HG03457 (cell line): ENCODE results near the gene RABL3.
"Not testable (repeated sequence)": the region's sequence is repeated elsewhere in the genome, so short reads cannot be mapped to it uniquely, and the experiment has no call there.

ENCODE experiments used
- ATAC-seq: cut with Tn5 transposase; IDR thresholded peaks from one replicate; pipeline ENCODE4 v1.9.1; 2021; ENCODE audit warnings: moderate number of reproducible peaks; ENCODE audit not compliant: unreplicated experiment

The RABL3 gene

DNA sequence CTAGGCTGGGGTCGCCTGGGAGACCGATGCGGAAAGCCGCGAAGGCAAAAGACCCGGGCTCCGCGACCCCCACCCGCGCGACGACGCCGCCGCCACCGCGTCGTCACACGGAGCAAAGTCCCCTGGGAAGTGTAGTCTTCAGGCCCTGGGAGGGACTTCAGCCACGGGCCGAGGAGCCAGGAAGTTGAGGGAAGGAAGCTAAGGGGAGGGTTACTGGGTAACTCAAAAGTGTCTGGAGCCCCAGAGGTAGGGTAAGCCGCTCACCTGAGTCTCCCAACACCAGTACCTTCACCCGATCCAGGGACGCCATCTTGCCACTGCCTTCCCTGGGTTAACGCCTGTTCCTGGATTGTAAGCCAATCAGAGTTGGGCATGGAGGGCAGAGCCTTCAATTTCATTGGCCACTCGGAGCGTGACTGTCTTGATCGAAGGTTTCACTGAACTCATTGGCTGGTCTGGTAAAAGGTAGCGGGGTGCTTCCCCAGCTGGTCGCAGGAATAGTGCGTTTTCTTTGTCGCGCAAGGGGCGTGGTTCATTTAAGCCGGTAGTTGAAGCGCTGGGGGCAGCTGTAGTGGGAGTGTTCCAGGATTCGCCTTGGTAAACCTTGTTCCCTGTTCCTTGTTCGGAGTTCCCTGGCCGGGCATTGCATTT, at the start of gene RABL3, which contains the start of gene GTF2E1:
TSS of gene RABL3 (minus strand) at position 319 of the 651 bp plus-strand sequence. CDS start at position 310, 9 bp downstream.
TSS of gene GTF2E1 (plus strand) at position 547 of the 651 bp plus-strand sequence. CDS start 7,809 bp downstream, outside the sequence.
- peak; percentile 99 for ATAC-seq

GRCh38 chr3:120791913-120792312, 49.6 kb upstream of the RABL3 start:
- ATAC-seq, result no peak

GRCh38 chr3:120791010-120791409, 48.7 kb upstream of the RABL3 start:
- no peak for ATAC-seq

DNA sequence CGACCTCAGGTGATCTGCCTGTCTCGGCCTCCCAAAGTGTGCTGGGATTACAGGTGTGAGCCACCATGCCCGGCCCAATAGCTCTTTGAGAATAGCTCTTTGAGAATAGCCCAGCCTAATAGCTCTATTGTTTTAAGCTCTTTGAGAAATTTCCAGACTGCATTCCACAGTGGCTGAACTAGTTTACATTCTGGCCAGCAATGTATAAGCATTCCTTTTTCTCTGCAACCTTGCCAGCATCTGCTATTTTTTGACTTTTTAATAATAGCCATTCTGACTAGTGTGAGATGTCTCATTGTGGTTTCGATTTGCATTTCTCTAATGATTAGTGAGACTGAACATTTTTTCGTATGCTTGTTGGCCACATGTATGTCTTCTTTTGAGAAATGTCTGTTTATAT, 43.5 kb upstream of the RABL3 start:
- peak; percentile 60 for ATAC-seq

DNA sequence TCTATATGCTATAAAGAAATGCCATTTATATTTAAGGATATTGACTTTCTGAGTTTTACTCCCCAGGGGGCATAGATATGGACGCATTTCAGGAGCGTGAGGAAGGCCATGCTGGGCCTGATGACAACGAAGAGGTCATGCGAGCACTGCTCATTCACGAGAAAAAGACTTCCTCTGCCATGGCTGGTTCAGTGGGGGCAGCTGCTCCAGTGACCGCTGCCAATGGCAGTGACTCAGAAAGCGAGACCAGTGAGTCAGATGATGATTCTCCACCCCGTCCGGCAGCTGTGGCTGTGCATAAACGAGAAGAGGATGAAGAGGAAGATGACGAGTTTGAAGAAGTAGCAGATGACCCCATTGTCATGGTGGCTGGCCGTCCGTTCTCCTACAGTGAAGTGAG, 38.7 kb upstream of the RABL3 start:
- ATAC-seq, result peak; percentile 91

DNA sequence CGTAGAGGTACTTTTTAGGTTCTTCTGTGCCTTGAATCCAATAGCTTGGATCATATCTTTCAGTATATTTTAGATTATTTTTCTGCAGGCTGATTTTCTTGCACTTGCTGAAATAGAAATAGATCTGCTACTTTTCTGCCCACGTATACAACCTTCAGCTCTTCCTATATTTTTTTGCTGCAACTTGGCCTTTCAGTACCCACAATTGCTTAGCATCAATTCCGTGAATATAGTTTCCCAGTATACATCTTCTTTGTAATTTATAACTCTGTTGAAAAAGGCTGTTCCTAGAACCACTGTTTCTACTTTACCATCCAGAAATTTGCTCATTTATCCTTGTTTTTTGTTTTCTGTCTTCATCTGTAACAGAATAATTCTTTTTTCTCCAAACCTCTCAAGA, 36.5 kb upstream of the RABL3 start:
- ATAC-seq, result no peak

DNA sequence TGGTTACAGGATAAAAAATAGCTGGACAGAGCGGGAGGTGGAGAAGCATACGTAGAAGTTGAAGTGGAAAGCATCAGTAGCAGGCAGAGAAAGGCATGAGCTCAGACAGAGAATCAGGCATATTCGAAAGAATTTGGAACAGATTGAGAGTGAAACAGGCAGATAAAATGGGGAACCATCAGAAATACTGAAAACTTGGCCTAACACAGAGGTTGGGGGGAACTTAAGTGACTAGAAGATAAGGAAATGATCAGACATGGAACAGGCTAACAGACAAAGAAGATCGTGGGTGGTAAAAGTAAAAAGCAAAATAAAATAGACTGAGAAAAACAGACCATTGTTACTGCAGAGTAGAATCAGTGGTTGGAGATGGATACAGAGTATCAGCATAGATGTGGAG, 33.1 kb upstream of the RABL3 start:
- no peak for ATAC-seq

- ATAC-seq, result peak; percentile 91
Observed at GRCh38 chr3:120773932-120774331, 31.6 kb upstream of the RABL3 start.

DNA sequence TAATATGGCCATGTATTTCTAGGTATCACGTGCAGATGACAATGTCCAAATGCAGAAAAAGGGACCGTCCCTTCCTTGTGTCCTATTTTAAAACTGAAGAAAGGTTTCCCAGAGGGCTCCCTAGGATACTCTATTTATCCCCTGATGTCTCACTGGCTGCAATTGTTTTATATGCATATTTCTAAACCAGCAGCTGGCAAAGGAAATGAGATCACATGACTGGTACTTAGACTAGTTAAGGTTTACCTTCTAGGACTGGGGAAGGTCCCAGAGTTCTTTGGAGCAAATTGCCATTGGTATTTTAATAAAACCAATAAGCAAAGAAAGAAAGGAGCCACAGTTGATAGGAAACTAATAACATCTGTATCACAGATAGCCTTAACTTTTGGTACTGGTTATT, 29.8 kb upstream of the RABL3 start:
- ATAC-seq, result no peak

DNA sequence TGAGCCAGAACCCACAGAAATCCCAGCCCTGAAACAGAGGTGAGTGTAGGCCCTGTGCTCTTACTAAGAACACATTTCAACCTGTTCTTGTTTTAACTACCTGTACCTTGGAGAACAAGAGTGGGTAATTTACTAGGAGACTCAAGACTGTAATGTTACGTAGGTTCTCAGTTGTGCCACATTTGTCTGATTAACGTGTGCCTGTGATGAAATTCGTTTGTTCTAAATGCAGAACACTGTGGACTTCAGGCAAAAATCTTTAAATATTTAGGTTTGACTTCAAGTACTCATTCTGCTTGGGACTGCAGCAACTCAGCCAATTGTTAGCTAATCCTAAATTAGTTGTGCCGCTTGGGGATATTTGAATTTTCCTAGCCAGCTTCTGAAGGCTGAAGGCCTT, 28.6 kb upstream of the RABL3 start:
- ATAC-seq, result no peak

- no peak for ATAC-seq
Observed at GRCh38 chr3:120769436-120769835, 27.1 kb upstream of the RABL3 start.

GRCh38 chr3:120767106-120767505, 24.8 kb upstream of the RABL3 start:
- ATAC-seq, result no peak

- no peak for ATAC-seq
Observed at GRCh38 chr3:120766576-120766975, 24.3 kb upstream of the RABL3 start.

DNA sequence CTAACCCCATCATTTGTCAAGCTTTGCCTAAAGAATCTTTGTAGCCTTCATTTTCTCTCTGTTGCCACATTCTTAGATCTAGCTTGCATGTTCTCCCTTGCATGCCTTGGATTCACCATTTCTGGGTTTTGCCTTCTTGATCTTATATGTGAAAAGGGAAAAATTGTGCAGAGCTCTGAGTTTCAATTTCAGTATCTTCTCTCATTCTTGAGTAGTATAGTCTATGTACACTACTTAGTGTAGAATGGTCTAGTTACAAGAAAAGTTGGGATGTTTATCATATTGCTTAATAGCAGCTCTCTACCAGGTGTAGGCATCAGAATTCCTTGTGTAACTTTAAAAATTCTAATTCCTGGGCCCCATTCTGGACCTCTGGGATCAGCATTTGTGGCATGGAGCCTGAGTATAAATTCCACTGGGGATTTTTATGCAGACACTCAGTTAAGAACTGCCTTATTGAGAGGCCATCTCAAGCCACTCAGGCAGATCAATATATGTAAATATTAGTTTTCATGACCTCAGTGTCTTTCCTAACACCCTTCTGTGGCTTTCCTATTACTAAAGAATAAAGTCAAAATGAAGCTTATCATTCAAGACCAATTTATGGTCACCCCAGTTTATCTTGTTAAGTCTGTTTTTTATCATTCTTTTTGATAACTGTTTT, 23.6 kb upstream of the RABL3 start:
- peak; percentile 45 for ATAC-seq

DNA sequence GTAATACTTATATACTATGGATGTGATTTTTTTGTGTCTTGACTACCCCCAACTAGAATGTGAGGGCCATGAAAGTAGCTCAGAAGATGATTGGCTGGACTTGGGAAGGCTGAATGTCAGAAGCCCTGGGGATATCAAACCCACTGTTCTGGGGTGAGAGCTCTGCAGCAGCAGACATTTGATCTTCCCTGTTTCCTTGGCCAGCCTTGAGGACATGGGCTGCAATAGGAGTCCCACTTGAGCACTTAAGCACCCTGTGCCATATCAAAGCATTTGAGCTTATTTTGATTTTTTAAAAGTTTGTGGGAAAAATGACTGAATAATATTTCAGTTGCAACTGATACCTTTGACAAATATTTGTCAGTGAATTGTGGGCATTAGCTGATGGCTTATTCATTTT, 21.9 kb upstream of the RABL3 start:
- ATAC-seq, result no peak

- ATAC-seq, result peak; percentile 85
Observed at GRCh38 chr3:120763601-120764000, 21.3 kb upstream of the RABL3 start.

DNA sequence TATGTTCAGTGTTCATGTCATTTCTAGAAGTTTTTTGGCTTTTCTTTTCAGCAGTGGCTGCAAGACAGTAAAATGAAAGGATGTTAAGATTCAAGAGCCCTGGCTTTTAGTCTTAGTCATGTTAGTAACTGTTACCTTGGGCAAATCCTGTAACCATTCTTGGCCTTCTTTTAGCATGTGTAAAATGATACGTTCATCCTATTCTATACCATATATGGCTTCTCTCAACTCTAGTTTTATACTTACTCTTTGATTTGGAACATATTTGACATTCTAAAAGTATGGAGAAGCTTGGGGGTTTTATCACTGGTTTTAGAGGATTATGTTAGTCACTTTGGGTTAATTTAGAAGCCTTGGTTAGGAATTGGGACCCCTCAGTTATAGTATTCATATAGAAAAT, 20.3 kb upstream of the RABL3 start:
- no peak for ATAC-seq

DNA sequence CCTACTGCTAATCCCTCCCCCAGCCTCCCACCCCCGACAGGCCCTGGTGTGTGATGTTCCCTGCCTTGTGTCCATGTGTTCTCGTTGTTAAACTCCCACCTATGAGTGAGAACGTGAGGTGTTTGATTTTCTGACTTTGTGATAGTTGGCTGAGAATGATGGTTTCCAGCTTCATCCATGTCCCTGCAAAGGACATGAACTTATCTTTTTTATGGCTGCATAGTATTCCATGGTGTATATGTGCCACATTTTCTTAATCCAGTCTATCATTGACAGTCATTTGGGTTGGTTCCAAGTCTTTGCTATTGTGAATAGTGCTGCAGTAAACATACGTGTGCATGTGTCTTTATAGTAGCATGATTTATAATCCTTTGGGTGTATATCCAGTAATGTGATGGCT, 16.2 kb upstream of the RABL3 start:
- ATAC-seq, result not testable (repeated sequence)

GRCh38 chr3:120756061-120756460, 13.7 kb upstream of the RABL3 start:
- ATAC-seq, result no peak

DNA sequence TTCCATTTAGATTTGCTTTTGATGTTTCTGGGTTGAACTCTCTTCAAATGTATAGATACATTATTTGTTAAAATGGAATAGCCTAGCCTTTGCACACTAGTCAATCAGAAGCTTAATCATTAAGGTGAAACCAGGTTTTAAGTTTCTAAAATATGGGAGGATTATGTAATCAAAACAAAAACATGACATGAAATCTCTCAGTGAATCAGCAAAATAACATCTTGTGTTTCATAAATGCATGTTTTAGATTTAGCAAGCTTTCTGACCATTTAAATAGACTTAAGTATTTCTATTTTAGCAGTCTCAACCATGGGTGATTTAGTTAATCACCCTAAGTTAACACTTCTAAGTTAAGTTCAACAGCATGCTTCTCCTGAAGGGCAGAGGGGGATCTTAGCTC, 11.5 kb upstream of the RABL3 start:
- ATAC-seq, result no peak

DNA sequence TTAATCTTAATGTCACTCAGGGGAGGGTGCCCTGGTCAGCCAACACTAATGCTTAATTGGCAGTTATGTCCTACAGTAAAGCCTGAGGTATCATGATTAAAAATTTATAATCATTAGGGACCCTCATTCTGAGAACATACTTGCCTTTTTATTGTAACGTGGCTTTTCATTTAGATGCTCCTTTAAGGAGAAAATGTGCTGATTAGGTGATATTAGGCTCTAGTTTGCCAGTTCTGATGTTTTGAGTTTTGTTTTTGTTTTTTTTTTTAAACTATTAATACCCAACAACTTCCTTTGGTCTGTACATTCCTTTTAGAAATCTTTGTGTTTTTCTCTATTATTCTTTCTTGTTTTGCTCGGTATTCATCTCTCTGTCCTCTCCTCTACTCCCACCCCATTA, 10.5 kb upstream of the RABL3 start:
- ATAC-seq, result no peak

DNA sequence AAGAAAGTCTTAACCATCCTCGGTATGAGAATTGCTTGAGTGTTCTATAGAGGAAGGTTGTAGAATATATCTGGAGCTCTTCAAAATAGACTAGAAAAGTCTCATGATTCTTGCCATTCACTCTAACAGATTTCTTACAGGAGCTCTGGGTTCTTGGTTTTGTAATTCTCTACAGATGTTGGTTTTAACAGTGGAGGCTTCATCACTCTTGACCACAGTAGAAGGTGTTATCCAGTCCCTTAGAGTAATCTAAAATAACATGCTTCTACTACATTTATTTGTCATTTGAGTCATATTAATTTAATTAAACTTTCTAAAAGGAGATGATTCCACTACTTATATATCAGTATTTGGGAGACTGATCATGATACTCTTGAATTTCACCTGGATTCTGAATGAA, 9.9 kb upstream of the RABL3 start:
- ATAC-seq, result no peak

DNA sequence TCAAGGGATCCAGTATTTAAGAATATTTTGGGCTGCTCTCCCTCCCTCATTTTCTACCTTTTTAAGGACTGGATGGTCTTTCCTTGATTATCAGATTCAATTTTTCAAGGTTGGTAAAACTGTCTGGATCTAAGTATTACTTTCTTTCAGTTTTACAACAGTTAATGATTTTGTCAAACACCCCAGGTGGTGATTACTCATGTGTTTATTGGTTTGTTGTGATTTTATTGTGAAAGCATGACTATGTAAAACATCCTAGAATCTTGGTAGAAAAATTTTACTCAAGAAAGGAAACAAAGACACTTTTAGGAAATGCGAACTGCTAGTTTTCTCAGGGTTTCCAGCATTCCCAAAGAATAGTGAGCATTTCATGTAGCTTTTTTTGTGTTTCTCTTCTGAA, 7.5 kb upstream of the RABL3 start:
- ATAC-seq, result no peak
